Measurements from ENCODE around the gene RBM15B.
A peak's percentile ranks its signal among the peaks of the same experiment; 100 is the strongest.

Gene RBM15B

DNA sequence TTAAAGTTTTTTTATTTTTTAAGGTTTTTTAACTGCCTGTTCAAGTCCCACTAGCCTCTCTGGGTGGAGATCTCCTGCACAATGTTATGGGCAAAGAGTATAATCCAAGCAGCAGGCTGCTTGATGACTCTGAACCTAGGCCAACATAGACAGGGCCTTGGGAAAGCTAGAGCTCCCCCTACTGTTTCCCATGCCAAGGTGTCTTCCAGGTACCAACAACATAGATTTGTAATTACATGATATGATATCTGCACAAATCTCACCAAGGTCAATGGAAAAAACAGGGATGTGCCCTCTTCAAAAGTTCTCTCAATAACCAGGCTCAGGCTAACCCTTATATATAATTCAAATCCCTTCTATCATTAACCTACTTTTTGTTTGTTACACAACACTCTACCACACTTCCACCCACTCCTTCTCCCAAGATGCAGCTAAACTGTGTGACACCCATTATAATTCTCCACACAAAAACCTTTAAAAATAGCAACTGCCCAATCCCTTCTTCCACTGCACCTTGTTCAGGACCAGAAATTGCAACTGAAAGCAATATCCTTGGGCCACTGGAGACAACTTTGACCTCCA is 43.8 kb downstream of the RBM15B start:
- TF ChIP-seq, protein P1, sequence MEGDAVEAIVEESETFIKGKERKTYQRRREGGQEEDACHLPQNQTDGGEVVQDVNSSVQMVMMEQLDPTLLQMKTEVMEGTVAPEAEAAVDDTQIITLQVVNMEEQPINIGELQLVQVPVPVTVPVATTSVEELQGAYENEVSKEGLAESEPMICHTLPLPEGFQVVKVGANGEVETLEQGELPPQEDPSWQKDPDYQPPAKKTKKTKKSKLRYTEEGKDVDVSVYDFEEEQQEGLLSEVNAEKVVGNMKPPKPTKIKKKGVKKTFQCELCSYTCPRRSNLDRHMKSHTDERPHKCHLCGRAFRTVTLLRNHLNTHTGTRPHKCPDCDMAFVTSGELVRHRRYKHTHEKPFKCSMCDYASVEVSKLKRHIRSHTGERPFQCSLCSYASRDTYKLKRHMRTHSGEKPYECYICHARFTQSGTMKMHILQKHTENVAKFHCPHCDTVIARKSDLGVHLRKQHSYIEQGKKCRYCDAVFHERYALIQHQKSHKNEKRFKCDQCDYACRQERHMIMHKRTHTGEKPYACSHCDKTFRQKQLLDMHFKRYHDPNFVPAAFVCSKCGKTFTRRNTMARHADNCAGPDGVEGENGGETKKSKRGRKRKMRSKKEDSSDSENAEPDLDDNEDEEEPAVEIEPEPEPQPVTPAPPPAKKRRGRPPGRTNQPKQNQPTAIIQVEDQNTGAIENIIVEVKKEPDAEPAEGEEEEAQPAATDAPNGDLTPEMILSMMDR (conservative IDR thresholded peaks at IDR 0.05) = peak; percentile 91
- H3K27ac ChIP-seq = no peak overlapping the region

- TF ChIP-seq, protein P1 (conservative IDR thresholded peaks at IDR 0.05) = no peak
Measured at GRCh38 chr3:51436998-51437639, 46.0 kb downstream of the RBM15B start.

GRCh38 chr3:51441282-51442030 is 50.4 kb downstream of the RBM15B start:
- H3K27ac ChIP-seq = no peak overlapping the region
- TF ChIP-seq, protein P1 (conservative IDR thresholded peaks at IDR 0.05) = no peak

More at GRCh38 chr3:51436998-51437639, 46.0 kb downstream of the RBM15B start:
- no peak overlapping the region for H3K27ac ChIP-seq

DNA sequence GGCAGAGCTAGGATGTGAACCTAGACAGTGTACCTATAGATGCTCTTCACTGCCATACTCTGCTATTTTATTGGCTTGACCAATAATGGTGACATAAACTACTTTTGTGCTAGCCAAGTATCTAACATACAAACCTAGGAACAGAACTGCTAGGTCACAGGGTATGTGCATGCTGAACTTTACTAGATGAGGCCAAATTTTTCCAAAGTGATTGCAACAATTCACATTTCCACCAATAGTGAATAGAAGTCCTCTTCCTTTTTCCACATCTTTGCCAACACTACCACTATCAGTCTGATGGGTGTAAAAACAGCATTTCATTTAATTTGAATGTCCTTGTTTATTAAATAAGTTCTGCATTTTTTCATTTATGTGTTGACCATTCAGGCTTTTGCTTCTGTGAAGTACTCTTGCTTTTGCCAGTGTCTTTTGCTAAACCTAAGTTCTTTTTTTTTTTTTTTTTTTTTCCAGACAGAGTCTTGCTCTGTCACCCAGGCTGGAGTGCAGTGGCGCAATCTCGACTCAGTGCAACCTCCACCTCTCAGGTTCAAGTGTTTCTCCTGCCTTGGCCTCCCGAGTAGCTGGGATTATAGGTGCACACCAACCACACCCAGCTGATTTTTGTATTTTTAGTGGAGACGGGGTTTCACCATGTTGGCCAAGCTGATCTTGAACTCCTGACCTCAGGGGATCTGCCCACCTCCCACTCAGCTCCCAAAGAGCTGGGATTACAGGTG is 54.6 kb downstream of the RBM15B start:
- TF ChIP-seq, protein P1 (conservative IDR thresholded peaks at IDR 0.05) = no peak
- H3K27ac ChIP-seq = no peak overlapping the region

Measured in VCaP (cell line).